DMS79 treated with DMSO at 0.1 percent for 48 hours (cell line): ENCODE results near the gene SLC6A4.

Source experiments
- DNase-seq: peaks from one replicate; lab custom pipeline; 2025; lab: John Stamatoyannopoulos, UW

Gene SLC6A4

GRCh38 chr17:30235386-30236296 is at the start of gene SLC6A4:
Gene SLC6A4, minus strand, starts transcription at chr17:30235697. Its CDS starts 13,739 bp downstream, at chr17:30221958.
- peak; percentile 38 for DNase-seq

- DNase-seq: no peak
These were observed 43.7 kb upstream of the SLC6A4 start for GRCh38 chr17:30279156-30279555.

GRCh38 chr17:30278032-30278431 is 42.5 kb upstream of the SLC6A4 start:
- peak; percentile 12 for DNase-seq

GRCh38 chr17:30275911-30276310 is 40.4 kb upstream of the SLC6A4 start:
- no peak for DNase-seq

GRCh38 chr17:30274887-30275286 is 39.4 kb upstream of the SLC6A4 start:
- DNase-seq: no peak

- no peak for DNase-seq
These were observed 37.9 kb upstream of the SLC6A4 start for GRCh38 chr17:30273373-30273772.

GRCh38 chr17:30271102-30271501 is 35.6 kb upstream of the SLC6A4 start:
- no peak for DNase-seq

GRCh38 chr17:30267625-30268024 is 32.1 kb upstream of the SLC6A4 start:
- DNase-seq: no peak

- no peak for DNase-seq
These were observed 28.2 kb upstream of the SLC6A4 start for GRCh38 chr17:30263552-30264333.

GRCh38 chr17:30256756-30257506 is 21.4 kb upstream of the SLC6A4 start:
- DNase-seq: no peak

- DNase-seq: no peak
These were observed 18.7 kb upstream of the SLC6A4 start for GRCh38 chr17:30254150-30254549.

GRCh38 chr17:30253312-30253711 is 17.8 kb upstream of the SLC6A4 start:
- no peak for DNase-seq

GRCh38 chr17:30251931-30252330 is 16.4 kb upstream of the SLC6A4 start:
- no peak for DNase-seq

- DNase-seq: no peak
These were observed 14.0 kb upstream of the SLC6A4 start for GRCh38 chr17:30249460-30249859.

- no peak for DNase-seq
These were observed 13.3 kb upstream of the SLC6A4 start for GRCh38 chr17:30248786-30249185.

GRCh38 chr17:30246460-30246859 is 11.0 kb upstream of the SLC6A4 start:
- no peak for DNase-seq

- DNase-seq: no peak
These were observed 9.4 kb upstream of the SLC6A4 start for GRCh38 chr17:30244853-30245385.

- no peak for DNase-seq
These were observed 8.1 kb upstream of the SLC6A4 start for GRCh38 chr17:30243568-30243967.

GRCh38 chr17:30243002-30243401 is 7.5 kb upstream of the SLC6A4 start:
- no peak for DNase-seq

- DNase-seq: no peak
These were observed 5.6 kb upstream of the SLC6A4 start for GRCh38 chr17:30241051-30241450.

- no peak for DNase-seq
These were observed 4.7 kb upstream of the SLC6A4 start for GRCh38 chr17:30240177-30240576.

GRCh38 chr17:30239089-30239462 is 3.6 kb upstream of the SLC6A4 start:
- no peak for DNase-seq
